ENCODE results near the gene GPC2.
A peak's percentile ranks its signal among the peaks of the same experiment; 100 is the strongest.

The GPC2 gene

GRCh38 chr7:100169147-100169850 lies 7.9 kb downstream of the GPC2 start:
- no peak for DNase-seq (ENCODE audit: low read depth)

DNA sequence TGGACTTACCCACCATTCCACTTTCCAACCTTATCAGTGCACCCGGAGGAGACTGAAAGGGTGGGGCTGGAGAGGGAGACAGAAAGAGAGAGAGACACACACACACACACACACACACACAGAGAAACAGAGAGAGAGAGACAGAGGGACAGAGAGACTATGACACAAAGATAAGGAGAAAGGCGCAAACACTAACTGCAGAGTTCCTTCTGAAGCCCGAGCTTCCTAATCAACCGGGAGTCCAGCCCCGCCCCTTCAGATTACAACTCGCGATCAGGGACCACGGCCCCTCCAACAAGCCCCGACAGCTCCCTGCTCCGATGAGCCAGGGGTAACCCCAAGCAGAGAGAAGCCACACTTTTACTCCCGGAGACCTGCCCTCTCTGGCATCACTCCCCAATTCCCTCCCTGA lies 9.3 kb downstream of the GPC2 start:
- DNase-seq (ENCODE audit: low read depth): no peak

DNA sequence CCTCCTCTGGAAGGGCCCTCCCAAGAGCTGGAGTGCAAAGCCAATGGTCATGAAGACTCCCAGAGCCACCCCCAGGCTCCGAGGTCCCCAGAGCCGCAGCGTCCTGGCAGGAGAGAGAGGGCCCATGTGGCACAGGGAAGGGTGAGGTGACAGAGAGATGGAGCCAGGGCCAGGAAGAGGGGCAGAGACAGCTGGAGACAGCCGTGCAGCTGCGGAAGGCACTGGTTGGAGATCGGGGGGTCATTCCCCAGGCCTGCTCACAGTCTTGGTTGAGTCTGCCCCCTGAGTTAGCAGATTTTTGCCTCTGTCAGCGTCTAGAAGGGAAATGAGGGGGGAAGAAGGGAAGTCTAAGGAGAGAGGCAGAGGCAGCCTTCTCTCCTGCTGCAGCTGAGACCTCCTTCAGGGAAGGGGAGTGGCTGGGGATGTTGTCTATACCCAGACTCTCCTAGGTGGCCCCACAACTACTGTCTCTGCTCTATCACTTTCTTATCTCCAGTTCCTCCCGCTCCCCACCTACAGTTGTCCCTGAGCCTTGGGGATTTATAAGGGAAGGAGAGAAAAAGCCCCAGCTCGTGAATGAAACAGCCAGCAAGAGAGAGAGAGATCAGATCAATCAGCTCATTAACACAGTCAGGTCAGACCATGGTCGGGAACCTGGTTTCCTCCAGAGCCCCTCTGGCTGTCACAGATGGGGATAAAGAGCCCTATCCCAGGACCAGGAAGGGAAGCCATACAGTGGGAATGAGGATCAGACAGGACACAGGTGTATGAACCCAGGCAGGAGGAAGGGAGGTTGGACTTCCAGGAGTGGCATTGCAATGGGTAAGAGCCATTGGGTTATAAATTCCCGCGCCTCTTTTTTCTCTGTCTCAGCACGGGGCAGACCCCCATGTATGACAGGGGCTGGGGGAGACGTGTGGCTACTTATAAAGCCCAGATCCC lies 9.9 kb downstream of the GPC2 start:
- DNase-seq (ENCODE audit: low read depth): no peak

- DNase-seq (ENCODE audit: low read depth): no peak
Measured at GRCh38 chr7:100166317-100166940, 10.8 kb downstream of the GPC2 start.

GRCh38 chr7:100163871-100164270 lies 13.3 kb downstream of the GPC2 start:
- DNase-seq (ENCODE audit: low read depth): no peak

GRCh38 chr7:100163006-100163531 lies 14.1 kb downstream of the GPC2 start:
- no peak for DNase-seq (ENCODE audit: low read depth)

DNA sequence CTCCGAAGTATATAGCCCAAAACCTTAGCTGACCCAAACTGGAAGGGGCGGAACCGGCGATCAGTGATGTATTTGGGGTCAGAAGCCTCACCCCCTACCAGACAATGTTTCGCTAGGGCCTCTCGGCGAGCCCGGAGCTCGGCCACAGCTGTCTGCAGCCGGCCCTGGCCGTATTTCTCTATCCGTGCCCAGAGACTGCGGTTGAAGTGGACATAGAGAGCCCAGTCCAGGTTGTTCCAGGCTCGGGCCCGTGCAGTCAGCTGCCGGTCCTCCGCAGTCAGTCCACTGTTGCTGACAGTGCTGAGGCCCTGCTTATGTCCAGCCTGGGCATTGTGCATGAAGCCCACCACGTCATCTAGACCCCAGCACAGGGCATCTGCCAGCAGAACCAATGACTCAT lies 17.1 kb downstream of the GPC2 start:
- DNase-seq (ENCODE audit: low read depth): no peak

DNA sequence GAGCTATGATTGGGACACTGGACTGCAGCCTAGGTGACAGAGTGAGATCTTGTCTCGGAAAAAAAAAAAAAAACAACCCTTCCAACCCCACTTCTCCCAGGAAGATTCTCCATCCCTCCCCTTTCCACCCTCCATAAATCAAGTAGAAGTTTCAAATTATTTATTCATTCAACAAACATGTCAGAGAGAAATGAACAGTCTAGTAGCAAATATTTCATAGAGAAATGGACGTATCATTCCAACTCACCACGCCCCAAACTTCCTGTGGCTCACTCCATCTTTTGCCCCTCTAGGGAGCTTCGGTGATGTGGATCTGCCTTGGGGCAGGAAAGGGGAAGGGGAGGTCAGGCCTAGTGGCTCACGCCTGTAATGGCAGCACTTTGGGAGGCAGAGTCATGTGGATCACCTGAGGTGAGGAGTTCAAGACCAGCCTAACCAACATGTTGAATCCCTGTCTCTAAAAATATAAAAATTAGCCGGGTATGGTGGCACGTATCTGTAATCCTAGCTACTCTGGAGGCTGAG lies 18.0 kb downstream of the GPC2 start:
- DNase-seq (ENCODE audit: low read depth): no peak

GRCh38 chr7:100158229-100159098 lies 18.7 kb downstream of the GPC2 start, which contains the start of gene TRAPPC14:
Gene TRAPPC14, minus strand, starts transcription at chr7:100158723. Its CDS starts 224 bp downstream, at chr7:100158499.
- peak; percentile 89 for DNase-seq (ENCODE audit: low read depth)

- no peak for DNase-seq (ENCODE audit: low read depth)
Measured at GRCh38 chr7:100157334-100158228, 19.6 kb downstream of the GPC2 start.

DNA sequence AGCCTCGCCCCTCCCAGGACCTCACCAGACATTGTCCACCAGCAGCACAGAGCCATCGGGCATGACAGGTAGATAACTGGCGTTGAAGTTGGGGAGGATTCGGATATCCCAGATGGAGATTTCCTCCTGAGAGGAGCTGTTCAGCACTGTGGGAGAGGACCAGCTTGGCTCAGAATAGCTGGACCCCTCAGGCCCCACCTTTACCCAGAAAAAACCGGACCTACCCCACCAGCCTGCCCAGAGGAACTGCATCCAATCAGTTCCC lies 20.2 kb downstream of the GPC2 start:
- DNase-seq (ENCODE audit: low read depth): no peak

DNA sequence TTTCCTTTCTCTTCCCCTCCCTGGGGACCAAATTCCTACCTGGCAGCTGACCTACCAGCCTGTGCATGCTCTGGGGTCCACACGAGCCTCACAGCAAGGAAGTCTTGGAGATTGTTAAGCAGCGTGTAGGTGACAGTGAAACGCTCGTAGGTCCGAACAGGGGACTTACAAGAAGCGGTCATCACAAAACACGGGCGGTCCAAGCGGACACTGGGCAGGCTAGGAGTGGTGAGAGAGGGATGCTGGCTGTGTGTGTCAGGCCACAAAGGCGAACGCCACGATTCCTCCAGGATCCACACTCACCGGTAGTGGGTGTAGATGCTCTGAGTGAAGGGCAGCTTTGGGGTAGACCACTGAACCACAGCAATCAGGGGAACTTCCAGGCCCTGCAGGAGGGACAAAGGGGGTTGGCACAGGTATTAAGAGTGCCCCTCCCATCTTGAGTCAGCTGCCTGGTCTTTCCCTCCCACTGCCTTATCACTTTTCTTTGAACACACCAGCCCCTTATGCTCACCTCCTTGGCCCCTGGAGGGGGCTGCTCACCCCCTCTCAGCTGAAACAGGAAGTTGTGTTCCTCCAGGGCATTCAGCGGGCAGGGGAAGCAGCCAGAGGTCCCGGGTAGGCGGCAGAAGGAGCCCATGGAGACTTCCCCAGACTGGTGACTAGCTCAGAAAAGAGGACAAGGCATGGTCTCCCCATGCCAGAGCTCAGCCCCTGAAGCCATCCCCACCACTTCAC lies 20.7 kb downstream of the GPC2 start:
- DNase-seq (ENCODE audit: low read depth): no peak

- no peak for DNase-seq (ENCODE audit: low read depth)
Measured at GRCh38 chr7:100155553-100156317, 21.4 kb downstream of the GPC2 start.

GRCh38 chr7:100154651-100155491 lies 22.3 kb downstream of the GPC2 start:
- no peak for DNase-seq (ENCODE audit: low read depth)

GRCh38 chr7:100153708-100154535 lies 23.3 kb downstream of the GPC2 start:
- no peak for DNase-seq (ENCODE audit: low read depth)

DNA sequence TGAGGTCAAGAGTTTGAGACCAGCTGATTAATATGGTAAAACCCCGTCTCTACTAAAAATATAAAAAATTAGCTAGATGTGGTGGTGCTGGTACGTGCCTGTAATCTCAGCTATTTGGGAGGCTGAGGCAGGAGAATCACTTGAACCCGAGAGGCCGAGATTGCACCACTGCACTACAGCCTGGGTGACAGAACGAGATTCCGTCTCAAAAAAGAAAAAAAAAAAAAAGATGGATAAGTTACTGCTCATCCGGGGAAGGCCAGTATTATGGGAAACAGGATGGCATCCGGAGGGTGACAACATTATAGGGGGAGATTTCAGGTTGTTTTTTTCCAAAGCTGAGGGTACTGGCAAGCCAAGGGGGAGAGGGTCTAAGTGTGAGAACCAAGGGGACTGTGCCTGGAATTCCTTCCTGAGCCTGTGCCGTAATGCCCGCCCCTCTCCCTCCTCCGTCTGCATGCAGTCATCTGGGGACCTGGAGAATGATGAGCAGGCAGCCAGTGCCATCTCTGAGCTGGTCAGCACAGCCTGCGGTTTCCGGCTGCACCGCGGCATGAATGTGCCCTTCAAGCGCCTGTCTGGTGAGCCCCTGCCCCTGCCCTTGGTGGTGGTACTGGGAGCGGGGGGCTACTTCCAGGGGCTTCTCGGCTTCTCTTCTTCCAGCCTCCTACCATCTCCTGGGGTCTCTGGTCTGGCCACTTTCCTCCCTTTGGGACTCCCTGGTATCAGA lies 24.1 kb downstream of the GPC2 start:
- no peak for DNase-seq (ENCODE audit: low read depth)

All from activated T-cell treated with anti-CD3 and anti-CD28 coated beads for 48 hours (primary cell).